Endodermal cell (in vitro differentiated cells): ENCODE measurements around the gene RHOB. TPM values are rescaled to one million over a fixed set of nuclear protein-coding genes. Genes with fewer than 3 reads are reported as not detected.

ENCODE experiments used
- DNase-seq: peaks from one replicate; pipeline ENCODE4 v3.0.0-alpha.2; 2017
- H3K27ac ChIP-seq: 2 replicates; pipeline ENCODE4 v1.5.1; 2013; ENCODE audit warnings: mild to moderate bottlenecking, low read depth, low read length, moderate library complexity
- H3K27me3 ChIP-seq: 2 replicates; pipeline ENCODE4 v1.6.1; 2013; ENCODE audit warnings: mild to moderate bottlenecking, low read length, moderate library complexity; ENCODE audit not compliant: insufficient read depth, control insufficient read depth, poor library complexity, severe bottlenecking
- H3K36me3 ChIP-seq: 2 replicates; pipeline ENCODE4 v1.7.0; 2013; ENCODE audit warnings: mild to moderate bottlenecking, low read length, moderate library complexity; ENCODE audit not compliant: control insufficient read depth, insufficient read depth
- H3K4me1 ChIP-seq: one replicate; pipeline ENCODE4 v1.7.0; 2013; ENCODE audit warnings: low read length; ENCODE audit not compliant: control insufficient read depth, insufficient read depth
- H3K4me3 ChIP-seq: 2 replicates; pipeline ENCODE4 v1.5.1; 2013; ENCODE audit warnings: mild to moderate bottlenecking, low read length, moderate library complexity
- H3K9ac ChIP-seq: 2 replicates; pipeline ENCODE4 v1.6.1; 2013; ENCODE audit warnings: mild to moderate bottlenecking, low read length, moderate library complexity; ENCODE audit not compliant: poor library complexity, severe bottlenecking; ENCODE audit errors: extremely low read depth
- H3K9me3 ChIP-seq: 2 replicates; pipeline ENCODE4 v1.6.1; 2013; ENCODE audit warnings: mild to moderate bottlenecking, low read length, moderate library complexity; ENCODE audit not compliant: control insufficient read depth
- H3K27ac Mint-ChIP-seq: 2 replicates; pipeline ENCODE4 v1.8.0; 2020; ENCODE audit warnings: mixed read lengths
- H3K27me3 Mint-ChIP-seq: 2 replicates; pipeline ENCODE4 v1.8.0; 2021; ENCODE audit warnings: mild to moderate bottlenecking, mixed read lengths; ENCODE audit not compliant: insufficient read depth
- H3K36me3 Mint-ChIP-seq: 2 replicates; pipeline ENCODE4 v1.8.0; 2020; ENCODE audit warnings: low read depth, mixed read lengths
- H3K4me1 Mint-ChIP-seq: 2 replicates; pipeline ENCODE4 v1.8.0; 2020; ENCODE audit warnings: mixed read lengths
- H3K4me3 Mint-ChIP-seq: 2 replicates; pipeline ENCODE4 v1.8.0; 2020; ENCODE audit warnings: mild to moderate bottlenecking, moderate library complexity, mixed read lengths
- H3K9me3 Mint-ChIP-seq: 2 replicates; pipeline ENCODE4 v1.8.0; 2020; ENCODE audit warnings: mild to moderate bottlenecking, mixed read lengths
- CTCF ChIP-seq: fragments of 200-600 bp; sonication (generic); conservative IDR thresholded peaks from 2 replicates; pipeline ENCODE4 v1.5.0; 2021; ENCODE audit warnings: antibody characterized with exemption, mild to moderate bottlenecking
- WGBS, 2 experiments: methylation state at CpG; one replicate each; pipeline versions ENCODE4 v1.1.5 to v1.1.7; 2013; ENCODE audit warnings: missing lambda C conversion rate in 2 of 2, mixed read lengths in 1 of 2; ENCODE audit not compliant: insufficient coverage in 1 of 2, insufficient read length in 1 of 2; 5-methylcytosine and 5-hydroxymethylcytosine counted together
- total RNA-seq, 2 donors: library from RNA; stranded (reverse); fragmentation: NEBNext Ultra II Directional in 1 of 2; extraction: Animal tissue kit (Norgen Biotek cat#: 25700) in 1 of 2; gene quantifications; 2 replicates in 1 of 2; 3 replicates in 1 of 2; pipeline ENCODE4 v1.2.1, GENCODE V29; 2021

RHOB gene
- total RNA-seq, 2 donors from 2014 or later, result 25.6 to 47.0 TPM

- no peak for TF ChIP-seq CTCF
- DNase-seq, result no peak
- no peaks in the 10 kb centered on the region for H3K36me3 Mint-ChIP-seq
- no peak overlapping the region for H3K9ac ChIP-seq
- no peaks in the 10 kb centered on the region for H3K9me3 ChIP-seq
- H3K27ac ChIP-seq, result no peak overlapping the region
- no peak overlapping the region for H3K27ac Mint-ChIP-seq
- H3K4me1 Mint-ChIP-seq, result peaks cover 14% of the 10 kb centered on the region
- H3K4me1 ChIP-seq, result no peaks in the 10 kb centered on the region
- H3K27me3 ChIP-seq, result no peaks in the 10 kb centered on the region
- no peak overlapping the region for H3K4me3 Mint-ChIP-seq
- H3K9me3 Mint-ChIP-seq, result peaks cover 11% of the 10 kb centered on the region
- no peaks in the 10 kb centered on the region for H3K36me3 ChIP-seq
- no peak overlapping the region for H3K4me3 ChIP-seq
- H3K27me3 Mint-ChIP-seq, result peaks cover 26% of the 10 kb centered on the region
- WGBS, 2 experiments, result 79 to 85% methylated on average over 4 of the region's 4 CpGs
Observed at GRCh38 chr2:20465716-20466394, 19.0 kb downstream of the RHOB start.

GRCh38 chr2:20467789-20468548, 21.1 kb downstream of the RHOB start:
- TF ChIP-seq CTCF, result no peak
- Histone ChIP-seq H3K9ac (no peak overlapping the region), H3K9me3 (no peaks in the 10 kb centered on the region), H3K4me3 (no peak overlapping the region), H3K4me1 (no peaks in the 10 kb centered on the region), H3K27me3 (peaks cover 6% of the 10 kb centered on the region), H3K36me3 (no peaks in the 10 kb centered on the region), H3K27ac (no peak overlapping the region)
- H3K27me3 Mint-ChIP-seq, result peaks cover 16% of the 10 kb centered on the region
- H3K27ac Mint-ChIP-seq, result no peak overlapping the region
- H3K9me3 Mint-ChIP-seq, result no peaks in the 10 kb centered on the region
- DNase-seq, result no peak
- H3K4me3 Mint-ChIP-seq, result no peak overlapping the region
- peaks cover 14% of the 10 kb centered on the region for H3K4me1 Mint-ChIP-seq
- WGBS, 2 experiments, result 80 to 87% methylated on average over 5 to 11 of the region's 11 CpGs
- no peaks in the 10 kb centered on the region for H3K36me3 Mint-ChIP-seq

- DNase-seq, result no peak
- Mint-ChIP-seq H3K36me3 (no peaks in the 10 kb centered on the region), H3K4me3 (no peak overlapping the region), H3K27me3 (peaks cover 13% of the 10 kb centered on the region), H3K27ac (no peak overlapping the region), H3K9me3 (no peaks in the 10 kb centered on the region), H3K4me1 (peaks cover 14% of the 10 kb centered on the region)
- WGBS, 2 experiments, result 94 to 95% methylated on average over 7 to 11 of the region's 11 CpGs
- Histone ChIP-seq H3K9ac (no peak overlapping the region), H3K27ac (no peak overlapping the region), H3K36me3 (no peaks in the 10 kb centered on the region), H3K27me3 (peaks cover 6% of the 10 kb centered on the region), H3K4me1 (no peaks in the 10 kb centered on the region), H3K4me3 (no peak overlapping the region), H3K9me3 (no peaks in the 10 kb centered on the region)
- TF ChIP-seq CTCF, result no peak
Observed at GRCh38 chr2:20468549-20469500, 22.0 kb downstream of the RHOB start.
